ENCODE measurements around the gene RPTN. TPM values are rescaled to one million over a fixed set of nuclear protein-coding genes. Genes with fewer than 3 reads are reported as not detected.

The RPTN gene
- polyA plus RNA-seq, 1 of the 3 experiments (the other 2 are of a cell fraction), result not detected

DNA sequence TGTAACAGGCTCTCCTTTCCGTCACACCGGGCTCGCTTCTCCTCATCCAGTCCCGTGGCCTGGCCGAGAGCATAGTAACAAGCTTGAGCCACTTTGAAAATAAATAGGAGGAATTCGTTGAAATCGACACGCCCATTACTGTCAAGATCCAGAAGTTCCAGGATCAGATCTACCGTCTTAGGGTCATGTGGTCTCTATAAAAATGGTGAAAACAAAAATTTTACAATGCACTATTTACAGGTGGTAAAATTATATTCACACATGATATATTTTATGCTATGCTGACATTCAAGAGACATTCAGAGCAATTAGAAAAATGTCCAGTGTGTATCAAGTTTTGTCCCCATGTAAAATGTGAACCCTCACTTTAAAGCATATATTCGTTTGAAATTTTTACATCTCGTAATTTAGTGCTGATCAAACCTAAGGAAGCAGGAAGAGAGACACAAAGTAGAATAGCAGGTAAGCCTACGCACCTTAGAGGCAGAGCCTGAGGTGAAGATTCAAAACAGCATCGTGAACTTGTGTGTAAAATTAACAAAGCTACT, 46.1 kb downstream of the RPTN start (continued):
- TF ChIP-seq, protein P1, sequence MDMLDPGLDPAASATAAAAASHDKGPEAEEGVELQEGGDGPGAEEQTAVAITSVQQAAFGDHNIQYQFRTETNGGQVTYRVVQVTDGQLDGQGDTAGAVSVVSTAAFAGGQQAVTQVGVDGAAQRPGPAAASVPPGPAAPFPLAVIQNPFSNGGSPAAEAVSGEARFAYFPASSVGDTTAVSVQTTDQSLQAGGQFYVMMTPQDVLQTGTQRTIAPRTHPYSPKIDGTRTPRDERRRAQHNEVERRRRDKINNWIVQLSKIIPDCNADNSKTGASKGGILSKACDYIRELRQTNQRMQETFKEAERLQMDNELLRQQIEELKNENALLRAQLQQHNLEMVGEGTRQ (IDR thresholded peaks at IDR 0.05; ENCODE audit: borderline replicate concordance, low read depth, low read length), result no peak
- TF ChIP-seq, protein P2, sequence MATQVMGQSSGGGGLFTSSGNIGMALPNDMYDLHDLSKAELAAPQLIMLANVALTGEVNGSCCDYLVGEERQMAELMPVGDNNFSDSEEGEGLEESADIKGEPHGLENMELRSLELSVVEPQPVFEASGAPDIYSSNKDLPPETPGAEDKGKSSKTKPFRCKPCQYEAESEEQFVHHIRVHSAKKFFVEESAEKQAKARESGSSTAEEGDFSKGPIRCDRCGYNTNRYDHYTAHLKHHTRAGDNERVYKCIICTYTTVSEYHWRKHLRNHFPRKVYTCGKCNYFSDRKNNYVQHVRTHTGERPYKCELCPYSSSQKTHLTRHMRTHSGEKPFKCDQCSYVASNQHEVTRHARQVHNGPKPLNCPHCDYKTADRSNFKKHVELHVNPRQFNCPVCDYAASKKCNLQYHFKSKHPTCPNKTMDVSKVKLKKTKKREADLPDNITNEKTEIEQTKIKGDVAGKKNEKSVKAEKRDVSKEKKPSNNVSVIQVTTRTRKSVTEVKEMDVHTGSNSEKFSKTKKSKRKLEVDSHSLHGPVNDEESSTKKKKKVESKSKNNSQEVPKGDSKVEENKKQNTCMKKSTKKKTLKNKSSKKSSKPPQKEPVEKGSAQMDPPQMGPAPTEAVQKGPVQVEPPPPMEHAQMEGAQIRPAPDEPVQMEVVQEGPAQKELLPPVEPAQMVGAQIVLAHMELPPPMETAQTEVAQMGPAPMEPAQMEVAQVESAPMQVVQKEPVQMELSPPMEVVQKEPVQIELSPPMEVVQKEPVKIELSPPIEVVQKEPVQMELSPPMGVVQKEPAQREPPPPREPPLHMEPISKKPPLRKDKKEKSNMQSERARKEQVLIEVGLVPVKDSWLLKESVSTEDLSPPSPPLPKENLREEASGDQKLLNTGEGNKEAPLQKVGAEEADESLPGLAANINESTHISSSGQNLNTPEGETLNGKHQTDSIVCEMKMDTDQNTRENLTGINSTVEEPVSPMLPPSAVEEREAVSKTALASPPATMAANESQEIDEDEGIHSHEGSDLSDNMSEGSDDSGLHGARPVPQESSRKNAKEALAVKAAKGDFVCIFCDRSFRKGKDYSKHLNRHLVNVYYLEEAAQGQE (IDR thresholded peaks at IDR 0.05; ENCODE audit: low read depth, low read length), result no peak
- TF ChIP-seq GABPA (IDR thresholded peaks at IDR 0.05; ENCODE audit: low read depth), result no peak

DNA sequence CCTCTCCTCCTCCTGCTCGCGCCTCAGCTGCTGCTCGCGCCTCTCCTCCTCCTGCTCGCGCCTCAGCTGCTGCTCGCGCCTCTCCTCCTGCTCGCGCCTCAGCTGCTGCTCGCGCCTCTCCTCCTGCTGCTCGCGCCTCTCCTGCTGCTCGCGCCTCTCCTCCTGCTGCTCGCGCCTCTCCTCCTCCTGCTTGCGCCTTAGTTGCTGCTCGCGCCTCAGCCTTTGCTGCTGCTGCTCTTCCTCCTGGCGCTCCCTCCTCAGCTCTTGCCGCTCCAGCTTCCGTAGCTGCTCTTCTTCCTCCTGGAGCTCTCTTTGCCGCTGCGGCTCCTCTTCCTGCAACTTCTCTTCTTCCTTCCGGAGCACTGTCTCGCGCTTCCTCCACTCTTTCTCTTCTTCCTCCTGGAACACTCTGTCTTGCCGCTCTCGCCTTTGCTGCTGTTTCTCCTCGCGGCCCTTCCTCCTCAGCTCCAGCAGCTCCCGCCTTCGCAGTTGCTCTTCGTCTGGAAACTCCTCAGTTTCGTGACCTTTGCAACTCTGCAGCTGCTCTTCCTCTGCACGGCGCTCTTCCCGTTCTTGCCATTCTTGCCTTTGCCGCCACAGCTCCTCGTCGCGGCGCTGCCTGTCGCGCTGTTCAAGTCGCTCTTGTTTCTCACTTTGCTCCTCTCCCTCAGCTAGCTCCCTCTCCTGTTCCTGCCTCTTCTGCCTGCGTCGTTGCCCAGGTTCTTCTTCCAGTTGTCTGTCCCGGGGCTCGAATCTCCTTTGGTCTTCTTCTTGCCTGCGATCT, 46.7 kb downstream of the RPTN start:
- H3K27me3 ChIP-seq (ENCODE audit: insufficient read depth), result peaks cover 85% of the 10 kb centered on the region
- ChIA-PET CTCF (no interaction called here), POLR2A (no interaction called here)
- no peaks in the 10 kb centered on the region for H3K9me2 ChIP-seq
- peak overlapping the region in 1 of 2 experiments; percentile 29; a peak in 1 of 4 replicates for H3K4me3 ChIP-seq (ENCODE audit: low read depth in 2 of 2, low read length in 1 of 2)
- no peak for DNase-seq
- peaks cover 3% of the 10 kb centered on the region for H3F3A ChIP-seq (replicated peaks; ENCODE audit: insufficient read depth)
- TF ChIP-seq, protein P1 (IDR thresholded peaks at IDR 0.05; ENCODE audit: borderline replicate concordance, low read depth, low read length), result no peak
- TF ChIP-seq MXI1 (IDR thresholded peaks at IDR 0.05; ENCODE audit: low read depth, low read length) (no peak), RXRA (IDR thresholded peaks at IDR 0.05; ENCODE audit: borderline replicate concordance, low read depth) (no peak), RFX5 (IDR thresholded peaks at IDR 0.05; ENCODE audit: low read length) (no peak), EP300 (IDR thresholded peaks at IDR 0.05; ENCODE audit: borderline replicate concordance in 1 of 2, low read depth in 1 of 2, low read length in 1 of 2) (no peak), RCOR1 (IDR thresholded peaks at IDR 0.05; ENCODE audit: low read length) (no peak), RAD21 (IDR thresholded peaks at IDR 0.05; ENCODE audit: low read length) (no peak), GATA2 (CRISPR knock-in tag; IDR thresholded peaks at IDR 0.05) (no peak), FOXJ3 (CRISPR knock-in tag; IDR thresholded peaks at IDR 0.05) (no peak)
- TF ChIP-seq, protein P2 (IDR thresholded peaks at IDR 0.05; ENCODE audit: low read depth, low read length), result no peak
- H3K9ac ChIP-seq, result no peak overlapping the region
- WGBS (ENCODE audit: low lambda C conversion rate), result 14% methylated on average over 43 of the region's 53 CpGs
- H3K36me3 ChIP-seq (replicated peaks in 1 of 2; ENCODE audit: control insufficient read depth in 1 of 2, insufficient read depth in 2 of 2, low read length in 1 of 2), result no peaks in the 10 kb centered on the region
- no peak overlapping the region for H3K27ac ChIP-seq (ENCODE audit: low read depth in 2 of 2, low read length in 1 of 2)
- peaks cover 0 to 12% of the 10 kb centered on the region in 2 experiments; a peak in 1 of 4 replicates for H3K4me1 ChIP-seq (ENCODE audit: control insufficient read depth in 1 of 2, insufficient read depth in 2 of 2, low read depth in 1 of 2, low read length in 1 of 2)
- no peaks in the 10 kb centered on the region for H4K20me1 ChIP-seq (ENCODE audit: insufficient read depth)
- H2AFZ ChIP-seq (ENCODE audit: low read depth), result peak overlapping the region; percentile 56; the same call in 1 of the 2 replicates
- H3K79me2 ChIP-seq (ENCODE audit: insufficient read depth), result no peaks in the 10 kb centered on the region
- H3K9me3 ChIP-seq, result no peaks in the 10 kb centered on the region
- H3K4me2 ChIP-seq, result peak overlapping the region; percentile 95; the same call in 1 of the 2 replicates

Data from SK-N-SH (cell line).